ENCODE data around the gene KPNA5.
"Not testable (repeated sequence)": the region's sequence is repeated elsewhere in the genome, so short reads cannot be mapped to it uniquely, and the experiment has no call there.

Gene KPNA5

DNA sequence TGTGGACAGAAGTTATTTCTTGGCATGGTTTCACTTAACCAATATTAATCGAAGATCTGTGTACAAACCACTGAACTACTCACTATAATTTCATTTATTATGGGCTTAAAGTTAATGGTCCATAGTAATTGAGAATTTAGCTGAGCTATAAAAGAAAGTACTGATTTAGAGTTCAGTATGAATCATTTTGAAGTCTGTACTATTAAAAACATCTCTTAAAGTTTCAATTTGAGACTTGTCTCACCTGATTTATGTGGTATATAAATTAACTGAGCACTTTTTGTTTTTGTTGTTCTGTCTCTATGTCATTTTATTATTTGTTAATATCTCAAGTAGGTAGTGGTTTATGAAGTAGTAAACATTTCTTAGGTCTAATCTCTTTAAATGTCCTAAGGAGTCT, 24.9 kb downstream of the KPNA5 start:
- no peak for DNase-seq

DNA sequence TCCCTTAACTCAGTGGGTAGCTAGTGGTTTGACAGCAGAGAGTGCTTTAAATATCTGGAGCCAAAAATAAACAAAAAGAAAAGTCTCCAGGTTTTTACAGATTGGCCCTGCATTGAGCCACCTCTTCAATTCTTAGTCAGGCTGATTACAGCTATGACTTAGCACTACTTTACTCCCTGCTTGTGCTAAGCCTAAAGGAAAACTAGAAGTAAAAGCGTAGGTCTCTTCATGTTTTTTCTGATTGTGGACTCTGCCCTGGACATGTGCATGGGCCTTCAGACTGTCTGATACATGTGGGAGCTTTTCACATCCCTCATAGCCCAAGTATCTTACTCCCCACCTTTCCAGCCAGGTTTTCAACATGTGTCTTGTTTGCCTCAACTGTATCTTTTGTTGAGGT, 33.3 kb downstream of the KPNA5 start:
- no peak for DNase-seq

GRCh38 chr6:116714761-116715160, 33.8 kb downstream of the KPNA5 start:
- peak; percentile 36 for DNase-seq

DNA sequence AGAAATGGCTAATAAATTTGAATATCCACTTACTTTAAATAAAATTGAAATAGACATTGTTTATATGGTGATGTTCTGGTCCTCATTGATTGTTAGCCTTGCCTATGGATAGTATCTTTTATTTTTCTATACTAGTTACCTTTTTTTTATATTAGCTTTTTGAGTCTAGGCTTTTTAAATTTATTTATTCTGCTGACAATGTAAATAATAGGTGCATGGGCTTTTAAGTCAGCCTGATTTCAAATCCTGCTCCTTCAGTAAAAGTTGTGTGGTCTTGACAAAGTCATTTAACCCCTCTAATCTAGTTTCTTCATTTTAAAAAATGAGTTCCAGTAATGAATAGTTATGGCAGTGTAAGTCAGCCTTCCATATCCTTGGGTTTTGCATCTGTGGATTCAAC, 45.9 kb downstream of the KPNA5 start:
- DNase-seq = no peak

DNA sequence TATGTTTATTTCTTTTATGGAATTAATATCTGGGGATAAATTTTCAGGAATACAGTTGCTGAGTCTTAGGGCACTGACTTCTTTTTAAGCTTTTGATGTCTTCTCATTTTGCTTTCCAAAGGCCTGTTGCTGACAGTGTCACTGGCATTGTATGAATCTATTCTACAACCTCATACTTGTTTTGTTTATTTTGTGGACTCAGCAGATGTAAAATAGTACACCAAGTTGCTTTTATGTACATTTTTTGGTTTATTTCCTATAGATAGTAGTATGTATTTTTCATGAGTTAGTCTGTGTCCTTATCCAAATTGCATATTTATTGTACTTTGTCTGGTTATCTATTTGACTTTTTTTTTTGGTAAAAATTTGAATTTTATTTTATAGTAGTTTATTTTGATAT, 49.5 kb downstream of the KPNA5 start:
- no peak for DNase-seq

DNA sequence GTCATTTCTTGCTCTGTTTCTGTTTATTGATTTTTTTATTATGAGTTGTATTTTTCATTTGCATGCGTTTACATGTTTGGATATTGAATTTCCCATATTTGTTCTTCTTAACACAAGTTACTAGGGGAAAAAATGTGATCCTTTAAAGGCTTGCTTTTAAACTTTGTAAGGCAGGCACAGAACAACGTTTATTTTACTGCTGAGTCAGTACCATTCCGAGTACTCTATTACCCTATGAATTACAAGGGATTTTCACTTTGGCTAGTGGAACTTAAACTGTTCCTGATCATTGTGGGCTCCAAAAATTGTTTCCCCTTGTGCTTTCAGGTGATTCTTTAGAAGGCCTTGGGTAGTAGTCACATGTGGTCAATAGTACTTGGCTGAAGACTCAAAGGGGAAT, 56.0 kb downstream of the KPNA5 start:
- no peak for DNase-seq

DNA sequence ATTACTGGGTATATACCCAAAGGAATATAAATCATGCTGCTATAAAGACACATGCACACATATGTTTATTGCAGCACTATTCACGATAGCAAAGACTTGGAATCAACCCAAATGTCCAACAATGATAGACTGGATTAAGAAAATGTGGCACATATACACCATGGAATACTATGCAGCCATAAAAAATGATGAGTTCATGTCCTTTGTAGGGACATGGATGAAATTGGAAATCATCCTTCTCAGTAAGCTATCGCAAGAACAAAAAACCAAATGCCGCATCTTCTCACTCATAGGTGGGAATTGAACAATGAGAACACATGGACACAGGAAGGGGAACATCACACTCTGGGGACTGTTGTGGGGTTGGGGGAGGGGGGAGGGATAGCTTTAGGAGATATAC, 59.5 kb downstream of the KPNA5 start:
- DNase-seq = not testable (repeated sequence)

GRCh38 chr6:116741571-116741970, 60.6 kb downstream of the KPNA5 start:
- no peak for DNase-seq

GRCh38 chr6:116745176-116745575, 64.2 kb downstream of the KPNA5 start:
- no peak for DNase-seq

DNA sequence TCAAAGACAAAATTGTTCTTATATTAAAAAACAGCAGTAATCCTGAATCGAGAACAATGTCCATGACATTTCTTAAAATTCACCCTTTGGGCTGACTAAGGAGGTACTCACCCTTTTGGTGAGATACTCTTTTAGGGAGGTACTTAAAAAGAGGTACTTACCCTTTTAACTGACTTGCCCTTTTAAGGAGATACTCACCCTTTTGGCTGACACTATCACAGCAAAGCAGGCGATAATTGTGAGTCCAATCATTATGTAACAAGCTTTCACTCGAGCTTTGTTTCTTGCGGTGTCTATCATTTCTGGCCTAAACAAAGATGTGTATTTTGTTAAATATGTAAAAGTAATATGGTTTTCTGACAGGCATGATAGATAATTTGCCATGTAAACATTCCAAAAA, 80.8 kb downstream of the KPNA5 start:
- DNase-seq = no peak

GRCh38 chr6:116762235-116762634, 81.2 kb downstream of the KPNA5 start:
- DNase-seq = no peak

GRCh38 chr6:116763048-116763447, 82.0 kb downstream of the KPNA5 start:
- DNase-seq = no peak

- DNase-seq = no peak
Measured at GRCh38 chr6:116763906-116764628, 83.1 kb downstream of the KPNA5 start.

DNA sequence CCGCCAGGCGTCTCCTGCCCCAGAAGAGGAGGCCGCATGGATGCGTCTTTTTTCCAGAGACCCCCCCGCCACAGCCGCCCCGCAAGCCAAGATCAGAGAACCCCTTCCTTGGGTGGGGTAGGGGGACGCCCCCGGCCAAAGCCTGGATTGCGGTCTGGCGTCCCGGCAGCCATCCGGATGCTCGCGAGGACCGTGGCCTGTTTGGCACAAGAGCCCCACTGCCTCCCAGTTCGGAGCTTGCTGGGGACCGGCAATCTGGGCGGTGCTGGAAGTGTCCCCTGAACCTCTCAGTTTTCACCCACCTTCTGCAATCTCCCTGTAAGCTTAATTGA, 83.6 kb downstream of the KPNA5 start:
- DNase-seq = no peak

GRCh38 chr6:116764961-116765841, 84.2 kb downstream of the KPNA5 start, which contains the start of gene FAM162B:
Gene FAM162B, minus strand, starts transcription at chr6:116765719. Its CDS starts 143 bp downstream, at chr6:116765576.
- DNase-seq = no peak

- DNase-seq = no peak
Measured at GRCh38 chr6:116766506-116767176, 85.6 kb downstream of the KPNA5 start.

DNA sequence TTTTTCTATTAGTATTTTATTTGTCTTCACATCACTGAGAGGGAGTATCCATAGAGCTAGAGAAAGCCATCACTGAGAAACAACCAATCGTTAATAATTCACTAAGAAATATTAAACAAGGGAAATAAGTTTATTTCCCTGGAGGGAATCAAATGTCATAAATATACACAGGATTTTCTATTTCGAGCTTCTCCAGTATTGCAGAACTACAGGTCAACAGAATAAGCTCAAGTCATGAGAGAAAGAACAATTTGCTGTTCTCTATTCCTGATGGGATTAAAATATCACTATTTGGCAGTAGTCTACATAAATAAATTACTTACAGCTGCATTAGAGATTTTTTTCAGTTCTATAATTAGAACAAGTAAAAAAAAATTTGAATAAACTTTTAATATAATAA, 86.7 kb downstream of the KPNA5 start:
- DNase-seq = no peak

- DNase-seq = no peak
Measured at GRCh38 chr6:116772450-116772849, 91.4 kb downstream of the KPNA5 start.

- no peak for DNase-seq
Measured at GRCh38 chr6:116773886-116774285, 92.9 kb downstream of the KPNA5 start.

DNA sequence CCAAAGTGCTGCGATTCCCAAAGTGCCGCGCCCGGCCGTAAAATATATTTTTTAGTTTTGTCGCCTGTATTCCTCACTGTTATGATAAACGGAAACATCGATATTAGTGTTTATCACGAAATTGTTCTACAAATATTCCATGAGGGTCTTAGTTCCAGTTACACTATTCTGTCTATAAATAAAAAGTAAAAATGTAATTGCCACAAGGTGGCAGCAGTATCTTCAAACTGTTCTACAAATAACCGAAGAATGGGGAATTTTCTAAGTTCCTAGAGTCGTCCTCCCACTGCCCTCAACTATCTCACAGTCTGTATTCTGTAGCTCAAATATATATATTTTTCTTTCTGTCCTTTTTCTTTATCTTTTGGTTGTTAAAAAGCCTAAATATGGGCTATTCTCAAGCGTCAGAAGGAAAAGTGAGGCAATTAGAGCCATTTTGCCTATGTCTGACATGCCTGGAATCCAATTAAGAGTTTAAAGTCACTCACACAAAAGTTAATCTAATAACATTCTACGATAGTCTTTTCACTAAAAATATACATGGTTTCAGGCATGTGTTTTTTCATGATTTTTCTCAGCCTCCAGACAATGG, 98.7 kb downstream of the KPNA5 start:
- peak; percentile 16 for DNase-seq

GRCh38 chr6:116783852-116784251, 102.8 kb downstream of the KPNA5 start:
- no peak for DNase-seq
